Fibroblast of lung (primary cell): ENCODE measurements around the gene ATP2A2. TPM values are rescaled to one million over a fixed set of nuclear protein-coding genes. Genes with fewer than 3 reads are reported as not detected.

ENCODE experiments used
- DNase-seq, 2 donors: peaks; one replicate each; pipeline versions ENCODE4 v3.0.0 to v3.0.0-alpha.2; 2010; ENCODE audit warnings: low read depth in 2 of 2
- H2AFZ ChIP-seq: 2 replicates; pipeline ENCODE4 v1.5.1; 2012; ENCODE audit warnings: low read length, control low read depth, inconsistent platforms
- H3K27ac ChIP-seq: 2 replicates; pipeline ENCODE4 v1.5.1; 2011; ENCODE audit warnings: low read length, control low read depth; ENCODE audit not compliant: insufficient read depth
- H3K27me3 ChIP-seq: 2 replicates; pipeline ENCODE4 v1.5.1; 2011; ENCODE audit warnings: mild to moderate bottlenecking, low read length; ENCODE audit not compliant: control insufficient read depth, insufficient read depth
- H3K36me3 ChIP-seq: 2 replicates; pipeline ENCODE4 v1.5.1; 2011; ENCODE audit warnings: low read length; ENCODE audit not compliant: control insufficient read depth, insufficient read depth
- H3K4me1 ChIP-seq: 2 replicates; pipeline ENCODE4 v1.5.1; 2011; ENCODE audit warnings: low read length; ENCODE audit not compliant: control insufficient read depth, insufficient read depth; ENCODE audit errors: extremely low read depth
- H3K4me2 ChIP-seq: 2 replicates; pipeline ENCODE4 v1.5.1; 2011; ENCODE audit warnings: low read length, control low read depth; ENCODE audit not compliant: insufficient read depth; ENCODE audit errors: extremely low read depth
- H3K4me3 ChIP-seq, 4 experiments: fragments of 200-600 bp in 1 of 4; sonication (generic) in 1 of 4; replicated peaks in 1 of 4; 2 replicates each; pipeline ENCODE4 v1.5.1; 2011 to 2016; ENCODE audit warnings: low read length in 4 of 4, low read depth in 3 of 4, mild to moderate bottlenecking in 3 of 4, control low read depth in 2 of 4, inconsistent platforms in 1 of 4, mixed read lengths in 1 of 4; ENCODE audit not compliant: insufficient read depth in 1 of 4; ENCODE audit errors: control extremely low read depth in 1 of 4
- H3K79me2 ChIP-seq: 2 replicates; pipeline ENCODE4 v1.5.1; 2012; ENCODE audit warnings: mild to moderate bottlenecking, low read length, inconsistent platforms; ENCODE audit not compliant: control insufficient read depth, insufficient read depth
- H3K9ac ChIP-seq: 2 replicates; pipeline ENCODE4 v1.5.1; 2011; ENCODE audit warnings: mild to moderate bottlenecking, low read length, control low read depth; ENCODE audit not compliant: insufficient read depth
- H3K9me3 ChIP-seq: 2 replicates; pipeline ENCODE4 v1.5.1; 2012; ENCODE audit warnings: low read depth, low read length; ENCODE audit not compliant: control insufficient read depth, insufficient read depth
- H4K20me1 ChIP-seq: 2 replicates; pipeline ENCODE4 v1.5.1; 2011; ENCODE audit warnings: low read length; ENCODE audit not compliant: control insufficient read depth, insufficient read depth; ENCODE audit errors: extremely low read depth
- EZH2 ChIP-seq: IDR thresholded peaks from 2 replicates; pipeline ENCODE4 v1.5.1; 2012; ENCODE audit warnings: low read length, control low read depth, mild to moderate bottlenecking; ENCODE audit errors: missing control alignments
- polyA plus RNA-seq, 2 donors: library from polyadenylated mRNA; depleted of rRNA in 1 of 2; stranded (reverse) in 1 of 2; unstranded in 1 of 2; fragments of >200 nt; gene quantifications; 2 replicates each; pipeline ENCODE4 v1.2.1, GENCODE V29; 2011 to 2012; ENCODE audit warnings: missing spikeins in 1 of 2
- total RNA-seq: library from RNA; depleted of rRNA; stranded (reverse); fragments of >200 nt; gene quantifications from 2 replicates; pipeline ENCODE4 v1.2.1, GENCODE V29; 2014
- TF ChIP-seq, protein P1 (sequence below), 2 donors: IDR thresholded peaks in 1 of 2; conservative IDR thresholded peaks in 1 of 2; 1 replicate in 1 of 2; 2 replicates in 1 of 2; pipeline ENCODE4 v1.5.1; 2011 to 2012; ENCODE audit warnings: low read length in 2 of 2, control low read depth in 1 of 2, inconsistent platforms in 1 of 2, low read depth in 1 of 2, mild to moderate bottlenecking in 1 of 2

Gene ATP2A2
- total and polyA plus RNA-seq, 2 donors (not counting 1 experiment from before 2014, with no cell fraction given), result 151 to 216 TPM

DNA sequence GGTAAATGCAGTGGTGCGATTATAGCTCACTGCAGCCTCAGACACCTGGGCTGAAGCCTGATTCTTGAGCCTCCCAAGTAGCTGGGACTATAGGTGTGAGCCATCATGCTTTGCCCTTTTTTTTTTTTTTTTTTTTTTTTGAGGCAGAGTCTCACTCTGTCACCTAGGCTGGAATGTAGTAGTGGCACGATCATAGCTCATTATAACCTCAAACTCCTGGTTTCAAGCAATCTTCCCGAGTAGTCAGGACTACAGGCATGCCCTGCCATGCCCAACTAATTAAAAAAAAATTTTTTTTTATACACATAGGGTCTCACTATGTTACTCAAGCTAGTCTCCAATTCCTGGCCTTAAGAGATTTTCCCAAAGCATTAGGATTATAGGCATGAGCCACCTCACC is 6.9 kb downstream of the ATP2A2 start:
- Histone ChIP-seq H3K4me1 (peaks cover 3% of the 10 kb centered on the region), H3K9ac (no peak overlapping the region), H4K20me1 (peaks cover 25% of the 10 kb centered on the region), H3K9me3 (no peaks in the 10 kb centered on the region), H3K4me3 (no peak overlapping the region), H3K27me3 (no peaks in the 10 kb centered on the region), H3K36me3 (peaks cover 7% of the 10 kb centered on the region), H3K27ac (no peak overlapping the region), H2AFZ (no peak overlapping the region), H3K79me2 (peaks cover 97% of the 10 kb centered on the region), H3K4me2 (no peak overlapping the region)
- no peak for DNase-seq
- TF ChIP-seq EZH2, result no peak
- TF ChIP-seq, protein P1, sequence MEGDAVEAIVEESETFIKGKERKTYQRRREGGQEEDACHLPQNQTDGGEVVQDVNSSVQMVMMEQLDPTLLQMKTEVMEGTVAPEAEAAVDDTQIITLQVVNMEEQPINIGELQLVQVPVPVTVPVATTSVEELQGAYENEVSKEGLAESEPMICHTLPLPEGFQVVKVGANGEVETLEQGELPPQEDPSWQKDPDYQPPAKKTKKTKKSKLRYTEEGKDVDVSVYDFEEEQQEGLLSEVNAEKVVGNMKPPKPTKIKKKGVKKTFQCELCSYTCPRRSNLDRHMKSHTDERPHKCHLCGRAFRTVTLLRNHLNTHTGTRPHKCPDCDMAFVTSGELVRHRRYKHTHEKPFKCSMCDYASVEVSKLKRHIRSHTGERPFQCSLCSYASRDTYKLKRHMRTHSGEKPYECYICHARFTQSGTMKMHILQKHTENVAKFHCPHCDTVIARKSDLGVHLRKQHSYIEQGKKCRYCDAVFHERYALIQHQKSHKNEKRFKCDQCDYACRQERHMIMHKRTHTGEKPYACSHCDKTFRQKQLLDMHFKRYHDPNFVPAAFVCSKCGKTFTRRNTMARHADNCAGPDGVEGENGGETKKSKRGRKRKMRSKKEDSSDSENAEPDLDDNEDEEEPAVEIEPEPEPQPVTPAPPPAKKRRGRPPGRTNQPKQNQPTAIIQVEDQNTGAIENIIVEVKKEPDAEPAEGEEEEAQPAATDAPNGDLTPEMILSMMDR (conservative IDR thresholded peaks at IDR 0.05 in 1 of 2, IDR thresholded peaks at IDR 0.05 in 1 of 2; ENCODE audit: low read depth in 1 of 2, low read length in 2 of 2), result no peak

DNA sequence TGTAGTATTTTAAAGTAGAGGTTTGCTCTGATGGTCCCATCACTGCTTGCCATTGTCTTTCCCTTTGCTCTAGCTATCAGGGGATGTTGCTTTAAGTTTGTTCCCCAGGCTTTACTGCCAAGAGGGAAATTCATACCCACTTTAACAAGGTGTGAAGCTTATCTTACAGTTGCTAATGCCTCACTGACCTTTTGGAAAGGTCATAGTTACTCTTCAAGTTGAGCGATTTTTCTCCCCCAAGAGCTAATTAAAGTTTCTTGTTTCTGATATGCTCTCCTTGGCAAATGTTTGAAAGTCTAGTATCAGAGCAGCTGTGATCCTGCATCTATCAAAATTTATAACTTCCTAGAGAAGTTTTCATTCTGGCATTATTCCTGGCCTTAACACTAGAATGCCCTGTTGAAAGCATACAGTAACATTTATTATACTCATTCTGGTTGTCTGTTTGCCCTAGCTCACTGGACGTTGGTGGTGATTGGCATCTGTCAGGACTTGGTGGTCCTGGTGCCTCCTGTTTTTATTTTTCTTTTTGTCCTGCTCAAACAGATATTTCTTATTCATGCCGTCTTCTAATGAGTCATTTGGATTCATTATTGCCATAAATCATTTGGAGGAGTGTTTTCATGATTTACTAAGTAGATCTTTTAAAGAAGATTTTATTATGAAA is 8.1 kb downstream of the ATP2A2 start:
- peaks cover 9% of the 10 kb centered on the region for H3K36me3 ChIP-seq
- no peak overlapping the region for H3K9ac ChIP-seq

DNA sequence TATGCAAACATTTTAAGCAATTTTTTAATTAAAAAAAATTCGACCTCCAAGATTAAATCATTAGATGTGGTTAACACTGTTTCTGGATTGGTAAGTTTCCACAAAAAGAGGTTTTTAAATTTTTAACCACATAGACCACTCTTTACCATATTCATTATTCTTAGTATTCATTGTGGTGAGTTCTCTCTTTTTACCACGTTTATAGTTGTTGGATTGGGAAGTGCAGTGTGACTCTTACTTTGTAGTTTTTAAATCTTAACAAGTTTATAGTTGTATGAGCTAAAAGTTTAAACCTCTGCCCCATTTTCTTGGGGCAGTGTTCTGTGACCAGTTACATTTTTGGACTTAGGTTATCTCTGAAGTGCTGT is 8.6 kb downstream of the ATP2A2 start:
- Histone ChIP-seq H3K4me1 (peaks cover 3% of the 10 kb centered on the region), H3K9me3 (no peaks in the 10 kb centered on the region), H3K4me3 (no peak overlapping the region), H3K79me2 (peaks cover 92% of the 10 kb centered on the region), H2AFZ (no peak overlapping the region), H3K36me3 (peaks cover 11% of the 10 kb centered on the region), H3K27me3 (no peaks in the 10 kb centered on the region), H3K27ac (no peak overlapping the region), H3K9ac (no peak overlapping the region), H3K4me2 (no peak overlapping the region), H4K20me1 (peaks cover 16% of the 10 kb centered on the region)
- TF ChIP-seq EZH2, result no peak
- TF ChIP-seq, protein P1 (conservative IDR thresholded peaks at IDR 0.05 in 1 of 2, IDR thresholded peaks at IDR 0.05 in 1 of 2; ENCODE audit: low read depth in 1 of 2, low read length in 2 of 2), result no peak
- no peak for DNase-seq

More for the DNA sequence above, 8.1 kb downstream of the ATP2A2 start:
- peaks cover 92% of the 10 kb centered on the region for H3K79me2 ChIP-seq
- H3K9me3 ChIP-seq, result no peaks in the 10 kb centered on the region
- no peak for DNase-seq
- peak overlapping the region; percentile 23 for H3K27ac ChIP-seq
- H2AFZ ChIP-seq, result no peak overlapping the region
- peaks cover 19% of the 10 kb centered on the region for H4K20me1 ChIP-seq
- H3K27me3 ChIP-seq, result no peaks in the 10 kb centered on the region
- peak overlapping the region in 1 of 4 experiments; percentile 12 for H3K4me3 ChIP-seq
- TF ChIP-seq, protein P1 (conservative IDR thresholded peaks at IDR 0.05 in 1 of 2, IDR thresholded peaks at IDR 0.05 in 1 of 2; ENCODE audit: low read depth in 1 of 2, low read length in 2 of 2), result no peak
- no peak for TF ChIP-seq EZH2
- H3K4me2 ChIP-seq, result peak overlapping the region; percentile 42
- H3K4me1 ChIP-seq, result peaks cover 3% of the 10 kb centered on the region
